ENCODE measurements around the gene SLC16A10.

SLC16A10 gene

DNA sequence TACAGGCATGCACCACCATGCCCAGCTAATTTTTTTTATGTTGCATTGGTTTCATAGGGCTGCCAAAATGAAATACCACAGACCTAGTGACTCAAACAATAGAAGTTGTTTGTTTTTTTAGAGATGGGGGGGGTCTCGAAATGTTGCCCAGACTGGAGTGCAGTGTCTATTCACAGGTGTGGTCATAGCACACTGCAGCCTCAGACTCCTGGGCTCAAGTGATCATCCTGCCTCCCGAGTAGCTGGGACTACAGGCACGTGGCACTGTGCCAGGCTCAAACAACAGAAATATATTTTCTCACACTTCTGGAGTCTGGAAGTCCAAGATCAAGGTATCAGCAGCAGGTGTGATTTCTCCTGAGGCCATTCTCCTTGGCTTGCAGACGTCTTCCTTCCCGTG lies 6.6 kb upstream of the SLC16A10 start:
- Histone ChIP-seq H3K4me3 (ENCODE audit: low read length) (no peak overlapping the region), H3K27ac (ENCODE audit: low read length) (no peak overlapping the region), H3K79me2 (ENCODE audit: low read length) (no peaks in the 10 kb centered on the region), H3K9me3 (ENCODE audit: insufficient read depth, low read length) (no peaks in the 10 kb centered on the region), H3K36me3 (replicated peaks; ENCODE audit: low read depth, low read length) (no peaks in the 10 kb centered on the region), H4K20me1 (ENCODE audit: insufficient read depth, low read length) (no peaks in the 10 kb centered on the region), H3K27me3 (ENCODE audit: low read depth, low read length) (no peaks in the 10 kb centered on the region), H2AFZ (ENCODE audit: low read depth, low read length) (no peak overlapping the region), H3K9ac (ENCODE audit: low read length) (no peak overlapping the region), H3K4me1 (ENCODE audit: low read length) (no peaks in the 10 kb centered on the region), H3K4me2 (ENCODE audit: low read length) (no peak overlapping the region)
- TF ChIP-seq, protein P1, sequence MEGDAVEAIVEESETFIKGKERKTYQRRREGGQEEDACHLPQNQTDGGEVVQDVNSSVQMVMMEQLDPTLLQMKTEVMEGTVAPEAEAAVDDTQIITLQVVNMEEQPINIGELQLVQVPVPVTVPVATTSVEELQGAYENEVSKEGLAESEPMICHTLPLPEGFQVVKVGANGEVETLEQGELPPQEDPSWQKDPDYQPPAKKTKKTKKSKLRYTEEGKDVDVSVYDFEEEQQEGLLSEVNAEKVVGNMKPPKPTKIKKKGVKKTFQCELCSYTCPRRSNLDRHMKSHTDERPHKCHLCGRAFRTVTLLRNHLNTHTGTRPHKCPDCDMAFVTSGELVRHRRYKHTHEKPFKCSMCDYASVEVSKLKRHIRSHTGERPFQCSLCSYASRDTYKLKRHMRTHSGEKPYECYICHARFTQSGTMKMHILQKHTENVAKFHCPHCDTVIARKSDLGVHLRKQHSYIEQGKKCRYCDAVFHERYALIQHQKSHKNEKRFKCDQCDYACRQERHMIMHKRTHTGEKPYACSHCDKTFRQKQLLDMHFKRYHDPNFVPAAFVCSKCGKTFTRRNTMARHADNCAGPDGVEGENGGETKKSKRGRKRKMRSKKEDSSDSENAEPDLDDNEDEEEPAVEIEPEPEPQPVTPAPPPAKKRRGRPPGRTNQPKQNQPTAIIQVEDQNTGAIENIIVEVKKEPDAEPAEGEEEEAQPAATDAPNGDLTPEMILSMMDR (IDR thresholded peaks at IDR 0.05; ENCODE audit: low read depth, low read length): no peak
- no peak for TF ChIP-seq EZH2phosphoT487 (IDR thresholded peaks at IDR 0.05; ENCODE audit: low read depth)

DNA sequence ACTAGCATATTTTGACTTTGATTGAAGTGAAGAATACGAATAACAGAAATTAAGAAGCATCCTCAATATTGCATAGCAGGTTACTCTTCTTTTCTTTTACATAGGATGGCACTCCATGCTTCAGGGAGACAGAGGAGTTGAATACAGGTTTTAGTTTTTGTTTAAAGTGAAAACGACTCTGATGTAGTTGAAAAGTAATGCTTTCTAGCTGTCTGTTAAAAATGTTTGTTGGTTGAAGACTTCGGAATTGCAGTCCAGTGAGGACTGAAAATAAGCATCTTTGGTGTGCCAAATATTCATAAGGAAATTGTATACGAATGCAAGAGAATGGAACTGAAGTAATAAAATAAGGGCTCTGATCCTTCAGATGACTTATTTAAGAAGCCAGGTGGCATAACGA lies 618 bp upstream of the SLC16A10 start:
- H3K9ac ChIP-seq (ENCODE audit: low read length): peak overlapping the region; percentile 62
- peak overlapping the region; percentile 84 for H3K4me2 ChIP-seq (ENCODE audit: low read length)
- peak overlapping the region; percentile 92 for H3K4me3 ChIP-seq (ENCODE audit: low read length)
- no peaks in the 10 kb centered on the region for H3K79me2 ChIP-seq (ENCODE audit: low read length)
- peak overlapping the region; percentile 98 for H2AFZ ChIP-seq (ENCODE audit: low read depth, low read length)
- H3K27ac ChIP-seq (ENCODE audit: low read length): no peak overlapping the region
- no peaks in the 10 kb centered on the region for H4K20me1 ChIP-seq (ENCODE audit: insufficient read depth, low read length)
- H3K27me3 ChIP-seq (ENCODE audit: low read depth, low read length): no peaks in the 10 kb centered on the region
- no peaks in the 10 kb centered on the region for H3K36me3 ChIP-seq (replicated peaks; ENCODE audit: low read depth, low read length)
- H3K4me1 ChIP-seq (ENCODE audit: low read length): peaks cover 11% of the 10 kb centered on the region
- no peak for TF ChIP-seq EZH2phosphoT487 (IDR thresholded peaks at IDR 0.05; ENCODE audit: low read depth)
- TF ChIP-seq, protein P1 (IDR thresholded peaks at IDR 0.05; ENCODE audit: low read depth, low read length): no peak
- no peaks in the 10 kb centered on the region for H3K9me3 ChIP-seq (ENCODE audit: insufficient read depth, low read length)

DNA sequence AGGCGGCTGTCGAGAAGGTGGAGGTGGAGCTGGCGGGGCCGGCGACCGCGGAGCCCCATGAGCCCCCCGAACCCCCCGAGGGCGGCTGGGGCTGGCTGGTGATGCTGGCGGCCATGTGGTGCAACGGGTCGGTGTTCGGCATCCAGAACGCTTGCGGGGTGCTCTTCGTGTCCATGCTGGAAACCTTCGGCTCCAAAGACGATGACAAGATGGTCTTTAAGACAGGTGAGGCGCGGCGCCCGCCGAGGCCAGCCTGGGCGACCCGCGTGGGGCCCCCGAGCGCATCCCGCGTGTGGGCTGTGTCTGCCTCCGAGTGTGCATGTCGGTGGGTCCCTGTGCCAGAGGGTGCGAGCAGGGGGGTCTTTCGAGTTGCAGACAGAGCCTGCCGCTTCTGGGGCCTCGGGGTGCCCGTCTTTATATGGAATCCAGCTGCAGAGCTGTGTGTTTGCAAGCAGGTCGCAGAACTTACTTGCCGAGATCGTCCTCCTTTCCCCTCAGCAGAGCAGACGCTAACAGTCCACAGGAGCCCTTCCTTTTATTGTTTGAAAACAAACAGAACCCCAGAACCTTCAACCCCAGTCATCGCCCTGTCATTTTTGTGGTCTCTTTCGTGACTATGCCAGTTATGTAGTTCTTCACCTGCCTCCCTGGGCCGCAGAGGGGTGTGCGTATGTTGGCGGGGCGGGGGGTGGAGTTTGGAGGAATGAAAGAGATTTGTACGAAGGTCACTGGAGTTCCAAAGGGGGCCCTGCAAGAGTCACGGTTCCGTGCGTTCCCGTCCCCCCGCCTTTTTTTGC lies 766 bp downstream of the SLC16A10 start:
- Histone ChIP-seq H3K79me2 (ENCODE audit: low read length) (no peaks in the 10 kb centered on the region), H2AFZ (ENCODE audit: low read depth, low read length) (peak overlapping the region; percentile 78), H3K9ac (ENCODE audit: low read length) (peak overlapping the region; percentile 58), H3K4me1 (ENCODE audit: low read length) (peaks cover 11% of the 10 kb centered on the region), H4K20me1 (ENCODE audit: insufficient read depth, low read length) (no peaks in the 10 kb centered on the region), H3K27me3 (ENCODE audit: low read depth, low read length) (no peaks in the 10 kb centered on the region), H3K4me3 (ENCODE audit: low read length) (peak overlapping the region; percentile 92), H3K9me3 (ENCODE audit: insufficient read depth, low read length) (no peaks in the 10 kb centered on the region), H3K36me3 (replicated peaks; ENCODE audit: low read depth, low read length) (no peaks in the 10 kb centered on the region), H3K4me2 (ENCODE audit: low read length) (peak overlapping the region; percentile 87), H3K27ac (ENCODE audit: low read length) (no peak overlapping the region)
- no peak for TF ChIP-seq EZH2phosphoT487 (IDR thresholded peaks at IDR 0.05; ENCODE audit: low read depth)
- TF ChIP-seq, protein P1 (IDR thresholded peaks at IDR 0.05; ENCODE audit: low read depth, low read length): no peak

DNA sequence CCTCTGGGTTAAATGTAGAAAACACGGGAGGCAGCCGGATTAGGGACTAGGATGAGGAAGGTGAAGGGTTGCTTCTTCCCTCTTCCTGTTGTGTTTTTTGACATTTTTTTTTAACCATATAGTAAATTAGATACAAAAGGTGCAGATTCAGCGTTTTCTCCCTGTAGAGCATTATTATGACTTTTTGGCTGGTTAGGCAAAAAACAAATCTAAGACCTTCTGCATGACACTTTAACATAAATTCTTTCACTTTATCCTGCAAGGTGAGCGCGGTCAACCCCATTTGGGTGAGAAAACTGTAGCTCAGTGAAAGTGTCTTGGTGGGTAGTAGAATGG lies 1.3 kb downstream of the SLC16A10 start:
- H3K27me3 ChIP-seq (ENCODE audit: low read depth, low read length): no peaks in the 10 kb centered on the region

More for the DNA sequence above, 1.3 kb downstream of the SLC16A10 start:
- TF ChIP-seq, protein P1 (IDR thresholded peaks at IDR 0.05; ENCODE audit: low read depth, low read length): no peak
- no peak for TF ChIP-seq EZH2phosphoT487 (IDR thresholded peaks at IDR 0.05; ENCODE audit: low read depth)
- Histone ChIP-seq H3K4me3 (ENCODE audit: low read length) (peak overlapping the region; percentile 92), H3K27ac (ENCODE audit: low read length) (no peak overlapping the region), H3K4me1 (ENCODE audit: low read length) (peaks cover 11% of the 10 kb centered on the region), H3K4me2 (ENCODE audit: low read length) (peak overlapping the region; percentile 87), H3K9ac (ENCODE audit: low read length) (peak overlapping the region; percentile 58), H2AFZ (ENCODE audit: low read depth, low read length) (peak overlapping the region; percentile 78; the same call in 1 of the 2 replicates), H4K20me1 (ENCODE audit: insufficient read depth, low read length) (no peaks in the 10 kb centered on the region), H3K36me3 (replicated peaks; ENCODE audit: low read depth, low read length) (no peaks in the 10 kb centered on the region), H3K9me3 (ENCODE audit: insufficient read depth, low read length) (no peaks in the 10 kb centered on the region), H3K79me2 (ENCODE audit: low read length) (no peaks in the 10 kb centered on the region)
